K562 (cell line): ENCODE measurements around the gene IFTAP. TPM values are rescaled to one million over a fixed set of nuclear protein-coding genes. Genes with fewer than 3 reads are reported as not detected.
A peak's percentile ranks its signal among the peaks of the same experiment; 100 is the strongest.

Source experiments
- ATAC-seq: fragments of 200-7000 bp; cut with Tn5 transposase; 3 replicates; pipeline ENCODE4 v1.9.1; 2020; ENCODE audit warnings: moderate library complexity
- BruUV-seq: library from RNA; stranded (reverse); fragments of 400-500 nt; replicated peaks from 2 replicates; lab custom pipeline; 2021; lab: Mats Ljungman, UMichigan
- CTCF ChIA-PET: fragments of 300-600 bp; formaldehyde crosslinking; extraction: SDS; loops from one replicate; lab custom pipeline; 2021; ENCODE audit warnings: low intra/inter-chr PET ratio; lab: Yijun Ruan, JAX
- POLR2A ChIA-PET: fragments of 300-600, 350-650 bp; sonication (Branson Sonifier 250); formaldehyde crosslinking; extraction: SDS; loops from one replicate; lab custom pipeline; 2021; ENCODE audit warnings: antibody characterized with exemption, inconsistent platforms; lab: Yijun Ruan, JAX
- DNase-seq, 4 experiments: peaks; one replicate each; pipeline versions ENCODE4 v3.0.0 to v3.0.0-alpha.2; 2011 to 2018; ENCODE audit warnings: low spot score in 3 of 4, mixed read lengths in 3 of 4; ENCODE audit errors: extremely low read depth in 1 of 4
- FAIRE-seq: peaks from 2 replicates; lab custom pipeline; 2011; peaks lifted over from hg19 to GRCh38; lab: Jason Lieb, UNC
- H2AFZ ChIP-seq: 2 replicates; pipeline ENCODE4 v1.6.0; 2011; ENCODE audit warnings: low read depth, low read length, control low read depth, inconsistent platforms
- H3K27ac ChIP-seq: fragments of 200-600 bp; 3 replicates; pipeline ENCODE4 v1.8.0; 2011; ENCODE audit warnings: low read depth, mild to moderate bottlenecking, control low read depth, inconsistent platforms, low read length, moderate library complexity, mixed read lengths; ENCODE audit errors: extremely low read depth
- H3K27me3 ChIP-seq, 2 experiments: fragments of 300-600 bp in 1 of 2; 2 replicates in 1 of 2; 3 replicates in 1 of 2; pipeline versions ENCODE4 v1.6.0 to v1.8.0; 2011; ENCODE audit warnings: inconsistent platforms in 2 of 2, low read length in 2 of 2, mild to moderate bottlenecking in 1 of 2, mixed read lengths in 1 of 2, moderate library complexity in 1 of 2; ENCODE audit not compliant: control insufficient read depth in 2 of 2, insufficient read depth in 2 of 2
- H3K36me3 ChIP-seq: fragments of 300-600 bp; 3 replicates; pipeline ENCODE4 v1.8.0; 2011; ENCODE audit warnings: mild to moderate bottlenecking, low read length, inconsistent platforms; ENCODE audit not compliant: control insufficient read depth, insufficient read depth
- H3K4me1 ChIP-seq, 2 experiments: fragments of 200-600 bp in 1 of 2; replicated peaks in 1 of 2; 2 replicates in 1 of 2; 3 replicates in 1 of 2; pipeline versions ENCODE4 v1.5.1 to v1.8.0; 2011; ENCODE audit warnings: inconsistent platforms in 2 of 2, low read length in 2 of 2, mild to moderate bottlenecking in 1 of 2, mixed read lengths in 1 of 2, moderate library complexity in 1 of 2; ENCODE audit not compliant: control insufficient read depth in 2 of 2, insufficient read depth in 2 of 2
- H3K4me2 ChIP-seq: 2 replicates; pipeline ENCODE4 v1.6.1; 2011; ENCODE audit warnings: low read length, control low read depth, inconsistent platforms, mixed read lengths; ENCODE audit not compliant: insufficient read depth
- H3K4me3 ChIP-seq: fragments of 200-600 bp; sonication (generic), shearing (Covaris generic); 2 replicates; pipeline ENCODE4 v1.5.1; 2016; ENCODE audit warnings: control low read depth, inconsistent platforms
- H3K79me2 ChIP-seq: fragments of 200-600 bp; 3 replicates; pipeline ENCODE4 v1.8.0; 2011; ENCODE audit warnings: low read length, inconsistent platforms; ENCODE audit not compliant: control insufficient read depth, insufficient read depth
- H3K9ac ChIP-seq, 2 experiments: 2 replicates each; pipeline versions ENCODE4 v1.6.0 to v1.6.1; 2011; ENCODE audit warnings: low read depth in 2 of 2, low read length in 2 of 2, control low read depth in 1 of 2, inconsistent platforms in 1 of 2, mild to moderate bottlenecking in 1 of 2, mixed read lengths in 1 of 2; ENCODE audit not compliant: insufficient read depth in 1 of 2
- H3K9me1 ChIP-seq: one replicate; pipeline ENCODE4 v1.6.0; 2011; ENCODE audit warnings: inconsistent platforms, mild to moderate bottlenecking, low read length, moderate library complexity; ENCODE audit not compliant: control insufficient read depth, insufficient read depth
- H3K9me3 ChIP-seq: replicated peaks from 2 replicates; pipeline ENCODE4 v1.5.1; 2011; ENCODE audit warnings: low read depth, low read length, inconsistent platforms; ENCODE audit not compliant: control insufficient read depth, insufficient read depth
- H4K20me1 ChIP-seq: replicated peaks from 2 replicates; pipeline ENCODE4 v1.6.1; 2011; ENCODE audit warnings: low read length, inconsistent platforms, mixed read lengths; ENCODE audit not compliant: control insufficient read depth, insufficient read depth
- CTCF ChIP-seq, 3 experiments: IDR thresholded peaks in 2 of 3; conservative IDR thresholded peaks in 1 of 3; 2 replicates each; pipeline ENCODE4 v1.5.1; 2011 to 2012; ENCODE audit warnings: low read length in 3 of 3, mild to moderate bottlenecking in 3 of 3, control low read depth in 2 of 3, improper control_type of control experiment in 1 of 3, inconsistent platforms in 1 of 3, low read depth in 1 of 3, mixed read lengths in 1 of 3, moderate library complexity in 1 of 3; ENCODE audit not compliant: insufficient read depth in 2 of 3
- MAX ChIP-seq: sonication (generic); formaldehyde crosslinking; IDR thresholded peaks from 2 replicates; pipeline ENCODE4 v1.9.0; 2022; ENCODE audit warnings: mild to moderate bottlenecking, missing genetic modification reagents
- MYC ChIP-seq, 2 experiments: fragments of 250-450 bp in 1 of 2; sonication (Bioruptor Pico) in 1 of 2; IDR thresholded peaks; 2 replicates each; pipeline versions ENCODE4 v1.5.1 to v1.6.1; 2012 to 2021; ENCODE audit warnings: low read depth in 2 of 2, borderline replicate concordance in 1 of 2, improper control_type of control experiment in 1 of 2, low read length in 1 of 2, mild to moderate bottlenecking in 1 of 2, moderate library complexity in 1 of 2
- REST ChIP-seq, 2 experiments: fragments of 450-650 bp; formaldehyde crosslinking in 1 of 2; IDR thresholded peaks; 2 replicates each; pipeline versions ENCODE4 v1.4.0 to v1.6.1; 2014 to 2020; ENCODE audit warnings: mild to moderate bottlenecking in 2 of 2, borderline replicate concordance in 1 of 2, low read depth in 1 of 2
- SAFB ChIP-seq: fragments of 200-400 bp; formaldehyde crosslinking; IDR thresholded peaks from 2 replicates; pipeline ENCODE4 v1.6.1; 2017; ENCODE audit warnings: low read depth, low read length, borderline replicate concordance
- WGBS: fragments of 100-300 bp; shearing (Covaris generic); methylation state at CpG from one replicate; pipeline ENCODE4 v1.1.6; 2016; ENCODE audit warnings: low coverage, mixed read lengths; ENCODE audit not compliant: insufficient coverage; ENCODE audit errors: missing lambda C conversion rate; 5-methylcytosine and 5-hydroxymethylcytosine counted together
- in situ Hi-C: fragments of 300-500 bp; cut with MboI; formaldehyde crosslinking; loops from 4 replicates; pipeline ENCODE4 v1.15.0; 2018; ENCODE audit warnings: inconsistent platforms, mixed read lengths
- intact Hi-C: fragments of 100-400 bp; cut with micrococcal nuclease; formaldehyde crosslinking; loops from 2 replicates; pipeline ENCODE4 v1.14.2; 2022
- polyA plus RNA-seq, 8 experiments: library from polyadenylated mRNA; depleted of rRNA in 4 of 8; stranded (reverse) in 5 of 8; unstranded in 3 of 8; fragments of >200 nt; fragmentation: Nextera tagmentation in 2 of 8; fragmentation: Illumina TruSeq in 1 of 8; extraction: Ambion mirVana in 2 of 8; extraction: Trizol in 1 of 8; gene quantifications; 2 replicates each; pipeline versions ENCODE4 v1.2.1 to v1.2.3, GENCODE V29; 2011 to 2014; ENCODE audit warnings: inconsistent platforms in 1 of 8, missing spikeins in 1 of 8
- total RNA-seq, 7 experiments: library from RNA; depleted of rRNA in 6 of 7; stranded (reverse); fragments of >200 nt in 6 of 7; fragmentation: Illumina TruSeq in 2 of 7; extraction: Trizol in 2 of 7; gene quantifications; 2 replicates each; pipeline versions ENCODE4 v1.2.1 to v1.2.3, GENCODE V29; 2011 to 2021; ENCODE audit warnings: low replicate concordance in 1 of 7

Gene IFTAP
- total and polyA plus RNA-seq, 9 of the 15 experiments (the other 6 are each of a cell fraction or from before 2014, with no cell fraction given): 9.2 to 30.0 (median 17.0) TPM

- no peak for TF ChIP-seq MYC (IDR thresholded peaks at IDR 0.05; ENCODE audit: low read depth, low read length)
- TF ChIP-seq MYC (CRISPR knock-in tag; IDR thresholded peaks at IDR 0.05; ENCODE audit: borderline replicate concordance, low read depth): no peak
- no peak for TF ChIP-seq MAX
- TF ChIP-seq SAFB: no peak
These were observed 25.9 kb downstream of the IFTAP start (continued) for GRCh38 chr11:36620246-36620645.

GRCh38 chr11:36622431-36623136 is 28.3 kb downstream of the IFTAP start:
- Histone ChIP-seq H3K9ac (no peak overlapping the region), H4K20me1 (no peaks in the 10 kb centered on the region), H3K9me1 (no peaks in the 10 kb centered on the region), H3K36me3 (no peaks in the 10 kb centered on the region), H2AFZ (no peak overlapping the region), H3K4me2 (no peak overlapping the region), H3K27ac (no peak overlapping the region), H3K4me1 (peaks cover 0 to 17% of the 10 kb centered on the region in 2 experiments; a peak in 2 of 5 replicates), H3K27me3 (no peaks in the 10 kb centered on the region), H3K79me2 (no peaks in the 10 kb centered on the region), H3K9me3 (no peaks in the 10 kb centered on the region), H3K4me3 (no peak overlapping the region)
- intact Hi-C loops: loop anchor here (1.0 to 10.0 kb wide), 4 partner anchors 58 to 330 kb away; no protein-coding TSS in a partner anchor
- in situ Hi-C loops: no loop called here
- no TSS peak for BruUV-seq
- 10% methylated on average over 3 of the region's 3 CpGs for WGBS
- CTCF ChIA-PET: interaction anchor here (0.6 to 5.1 kb wide), 3 partner anchors 56 to 180 kb away, joined by 3 to 60 read pairs (median 3); partner anchors contain the start of gene RAG1
- ATAC-seq: peak; percentile 92
- POLR2A ChIA-PET: interaction anchor here (1.0 to 1.3 kb wide), 2 partner anchors 57 to 58 kb away, joined by 3 read pairs; no protein-coding TSS in a partner anchor
- FAIRE-seq: no peak
- peak; percentile 7 to 35 (median 16) for DNase-seq
- TF ChIP-seq REST (IDR thresholded peaks at IDR 0.05; ENCODE audit: borderline replicate concordance): peak; percentile 69
- no peak for TF ChIP-seq REST (CRISPR knock-in tag; IDR thresholded peaks at IDR 0.05; ENCODE audit: low read depth)
- peak; percentile 37 to 88 (median 62); a peak in 5 of 6 replicates for TF ChIP-seq CTCF (IDR thresholded peaks at IDR 0.05 in 2 of 3, conservative IDR thresholded peaks at IDR 0.05 in 1 of 3; ENCODE audit: insufficient read depth in 2 of 3, low read depth in 1 of 3, low read length in 3 of 3)
